ENCODE data around the gene PRH1. TPM values are rescaled to one million over a fixed set of nuclear protein-coding genes. Genes with fewer than 3 reads are reported as not detected.

The PRH1 gene
- 9.6 TPM for total RNA-seq (ENCODE audit: insufficient read depth, low replicate concordance)

- DNase-seq (ENCODE audit: low spot score): no peak
Measured at GRCh38 chr12:10884086-10884725, at the start of gene PRH1. Gene PRH1, minus strand, starts transcription at chr12:10884255. Its CDS starts 38 bp downstream, at chr12:10884217.

GRCh38 chr12:10928746-10929286 lies 44.8 kb upstream of the PRH1 start, which contains the start of gene PRH2:
Gene PRH2, plus strand, starts transcription at chr12:10929236. Its CDS starts 38 bp downstream, at chr12:10929274.
- DNase-seq (ENCODE audit: low spot score): no peak

GRCh38 chr12:10926269-10926668 lies 42.2 kb upstream of the PRH1 start:
- DNase-seq (ENCODE audit: low spot score): no peak

GRCh38 chr12:10919809-10920208 lies 35.8 kb upstream of the PRH1 start:
- no peak for DNase-seq (ENCODE audit: low spot score)

GRCh38 chr12:10910380-10910779 lies 26.3 kb upstream of the PRH1 start:
- DNase-seq (ENCODE audit: low spot score): no peak

- no peak for DNase-seq (ENCODE audit: low spot score)
Measured at GRCh38 chr12:10909462-10909861, 25.4 kb upstream of the PRH1 start, which contains the start of gene TAS2R13. Gene TAS2R13, minus strand, starts transcription at chr12:10909562. Its CDS starts 264 bp downstream, at chr12:10909298.

GRCh38 chr12:10904686-10905085 lies 20.6 kb upstream of the PRH1 start:
- no peak for DNase-seq (ENCODE audit: low spot score)

GRCh38 chr12:10901427-10901826 lies 17.4 kb upstream of the PRH1 start:
- DNase-seq (ENCODE audit: low spot score): no peak

GRCh38 chr12:10900972-10901371 lies 16.9 kb upstream of the PRH1 start:
- DNase-seq (ENCODE audit: low spot score): no peak

GRCh38 chr12:10900530-10900929 lies 16.5 kb upstream of the PRH1 start:
- DNase-seq (ENCODE audit: low spot score): no peak

- no peak for DNase-seq (ENCODE audit: low spot score)
Measured at GRCh38 chr12:10896854-10897253, 12.8 kb upstream of the PRH1 start.

GRCh38 chr12:10891937-10892336 lies 7.9 kb upstream of the PRH1 start:
- no peak for DNase-seq (ENCODE audit: low spot score)

- no peak for DNase-seq (ENCODE audit: low spot score)
Measured at GRCh38 chr12:10889226-10889625, 5.2 kb upstream of the PRH1 start.

GRCh38 chr12:10873378-10873777 lies 10.7 kb downstream of the PRH1 start:
- no peak for DNase-seq (ENCODE audit: low spot score)

- DNase-seq (ENCODE audit: low spot score): no peak
Measured at GRCh38 chr12:10867381-10867780, 16.7 kb downstream of the PRH1 start.

GRCh38 chr12:10863512-10864218 lies 20.4 kb downstream of the PRH1 start:
- DNase-seq (ENCODE audit: low spot score): no peak

GRCh38 chr12:10861366-10861765 lies 22.7 kb downstream of the PRH1 start:
- no peak for DNase-seq (ENCODE audit: low spot score)

GRCh38 chr12:10855807-10856206 lies 28.2 kb downstream of the PRH1 start:
- no peak for DNase-seq (ENCODE audit: low spot score)

- no peak for DNase-seq (ENCODE audit: low spot score)
Measured at GRCh38 chr12:10853776-10854175, 30.3 kb downstream of the PRH1 start.

GRCh38 chr12:10851243-10851858 lies 32.7 kb downstream of the PRH1 start:
- DNase-seq (ENCODE audit: low spot score): no peak

- no peak for DNase-seq (ENCODE audit: low spot score)
Measured at GRCh38 chr12:10849425-10849878, 34.6 kb downstream of the PRH1 start, which contains the start of gene PRR4. Gene PRR4, minus strand, starts transcription at chr12:10849475. Its CDS starts 38 bp downstream, at chr12:10849437.

- no peak for DNase-seq (ENCODE audit: low spot score)
Measured at GRCh38 chr12:10847744-10848143, 36.3 kb downstream of the PRH1 start.
